Measurements from ENCODE around the gene SRSF10.

Gene SRSF10

DNA sequence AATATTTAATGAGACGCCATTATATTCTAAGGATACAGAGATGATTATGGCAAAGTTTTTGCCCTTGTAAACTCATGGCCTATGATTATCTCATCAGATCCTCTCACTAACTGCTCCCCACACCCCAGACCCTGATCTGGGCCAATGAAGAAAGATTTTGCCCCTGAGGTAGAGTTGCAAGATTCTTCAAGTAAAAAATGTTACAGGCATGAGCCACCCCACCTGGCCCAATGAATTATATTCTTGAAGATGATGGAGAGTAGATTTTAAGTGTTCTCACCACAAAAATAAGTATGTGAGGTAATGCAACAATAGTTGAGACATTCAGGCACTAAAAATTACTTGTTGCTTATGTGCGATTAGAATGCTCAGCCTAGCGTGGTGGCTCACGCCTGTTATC is 65.2 kb downstream of the SRSF10 start:
- no peak for DNase-seq (ENCODE audit: extremely low read depth, low read depth)

More for the DNA sequence above, 65.2 kb downstream of the SRSF10 start:
- no peak for TF ChIP-seq CTCF (IDR thresholded peaks at IDR 0.05; ENCODE audit: low read depth, low read length)
